Measurements from ENCODE around the gene GRAP. TPM values are rescaled to one million over a fixed set of nuclear protein-coding genes. Genes with fewer than 3 reads are reported as not detected.

GRAP gene
- total RNA-seq, 1 donor: not detected

DNA sequence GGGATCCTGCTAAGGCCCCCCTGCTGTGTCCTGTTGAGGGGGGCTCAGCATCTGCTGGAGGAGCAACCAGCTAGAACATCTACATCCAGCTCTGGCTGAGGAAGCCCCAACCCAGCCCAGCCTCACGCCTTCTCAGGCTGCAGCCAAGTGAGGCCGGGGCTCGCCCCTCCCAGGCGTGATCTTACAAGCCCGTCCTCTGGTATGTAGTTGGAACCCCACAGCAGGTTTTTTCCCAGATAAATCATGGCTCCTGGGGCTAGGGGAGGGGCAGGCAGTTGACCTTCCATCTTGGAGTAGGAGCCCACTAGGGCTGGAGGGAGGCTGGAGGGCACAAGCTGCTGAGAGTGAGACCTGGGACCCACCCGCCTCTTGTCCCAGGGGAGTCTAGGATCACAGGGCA is 46.8 kb downstream of the GRAP start:
- DNase-seq (ENCODE audit: low read depth): no peak
- TF ChIP-seq, protein P1, sequence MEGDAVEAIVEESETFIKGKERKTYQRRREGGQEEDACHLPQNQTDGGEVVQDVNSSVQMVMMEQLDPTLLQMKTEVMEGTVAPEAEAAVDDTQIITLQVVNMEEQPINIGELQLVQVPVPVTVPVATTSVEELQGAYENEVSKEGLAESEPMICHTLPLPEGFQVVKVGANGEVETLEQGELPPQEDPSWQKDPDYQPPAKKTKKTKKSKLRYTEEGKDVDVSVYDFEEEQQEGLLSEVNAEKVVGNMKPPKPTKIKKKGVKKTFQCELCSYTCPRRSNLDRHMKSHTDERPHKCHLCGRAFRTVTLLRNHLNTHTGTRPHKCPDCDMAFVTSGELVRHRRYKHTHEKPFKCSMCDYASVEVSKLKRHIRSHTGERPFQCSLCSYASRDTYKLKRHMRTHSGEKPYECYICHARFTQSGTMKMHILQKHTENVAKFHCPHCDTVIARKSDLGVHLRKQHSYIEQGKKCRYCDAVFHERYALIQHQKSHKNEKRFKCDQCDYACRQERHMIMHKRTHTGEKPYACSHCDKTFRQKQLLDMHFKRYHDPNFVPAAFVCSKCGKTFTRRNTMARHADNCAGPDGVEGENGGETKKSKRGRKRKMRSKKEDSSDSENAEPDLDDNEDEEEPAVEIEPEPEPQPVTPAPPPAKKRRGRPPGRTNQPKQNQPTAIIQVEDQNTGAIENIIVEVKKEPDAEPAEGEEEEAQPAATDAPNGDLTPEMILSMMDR (IDR thresholded peaks at IDR 0.05; ENCODE audit: insufficient read depth, low read depth, low read length): no peak
- no peak overlapping the region for H3K4me3 ChIP-seq (ENCODE audit: low read depth, low read length)

DNA sequence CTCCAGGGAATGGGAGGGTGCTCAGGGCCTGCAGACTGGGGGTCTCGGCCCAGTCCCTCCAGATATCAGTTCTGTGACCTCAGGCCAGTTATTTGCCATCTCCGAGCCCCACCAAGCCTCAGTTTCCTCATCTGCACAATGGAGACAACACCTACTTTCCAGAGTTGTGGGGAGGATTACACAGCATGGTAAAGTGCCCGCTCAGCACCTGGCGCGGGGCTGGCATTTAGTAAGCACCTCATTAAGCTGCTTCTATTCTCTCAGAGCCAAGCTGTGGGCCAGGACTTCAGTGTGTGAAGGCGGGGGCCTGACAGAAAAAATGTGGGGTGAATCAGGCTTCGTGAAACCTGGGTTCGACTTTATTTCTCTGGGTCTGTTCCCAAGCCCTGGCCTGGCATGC is 47.4 kb downstream of the GRAP start:
- DNase-seq (ENCODE audit: low read depth): no peak
- H3K4me3 ChIP-seq (ENCODE audit: low read depth, low read length): no peak overlapping the region
- TF ChIP-seq, protein P1 (IDR thresholded peaks at IDR 0.05; ENCODE audit: insufficient read depth, low read depth, low read length): no peak

DNA sequence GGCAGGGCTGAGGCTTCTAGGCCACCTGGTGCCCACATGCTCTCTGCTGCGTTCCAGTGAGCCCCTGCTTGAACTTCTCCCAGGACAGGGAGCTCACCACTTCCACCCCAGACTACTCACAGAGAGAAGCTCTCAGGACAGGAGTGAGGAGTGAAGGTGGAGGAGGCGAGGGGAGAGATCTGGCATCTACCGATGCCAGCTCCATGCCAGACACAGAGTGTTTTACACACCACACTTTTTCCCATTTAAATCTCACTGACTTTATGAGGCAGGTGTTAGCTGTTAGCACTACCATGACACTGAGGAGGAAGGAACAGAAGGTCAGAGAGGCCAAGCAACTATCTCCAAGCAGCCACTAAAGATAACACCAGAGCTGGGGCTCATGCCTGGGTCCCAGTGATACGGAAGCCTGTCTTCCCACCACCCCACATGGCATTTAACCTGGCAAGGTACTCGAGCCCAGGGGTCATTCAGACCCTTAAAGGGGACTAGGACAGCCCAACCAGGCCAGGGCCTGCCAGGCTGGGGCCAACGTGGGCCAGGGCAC is 49.0 kb downstream of the GRAP start:
- no peak overlapping the region for H3K4me3 ChIP-seq (ENCODE audit: low read depth, low read length)
- TF ChIP-seq, protein P1 (IDR thresholded peaks at IDR 0.05; ENCODE audit: insufficient read depth, low read depth, low read length): no peak
- peak; percentile 53 for DNase-seq (ENCODE audit: low read depth)

- H3K4me3 ChIP-seq (ENCODE audit: low read depth, low read length): no peak overlapping the region
- TF ChIP-seq, protein P1 (IDR thresholded peaks at IDR 0.05; ENCODE audit: insufficient read depth, low read depth, low read length): no peak
- no peak for DNase-seq (ENCODE audit: low read depth)
These were observed 50.3 kb downstream of the GRAP start for GRCh38 chr17:18996458-18996857.

GRCh38 chr17:18995220-18995619 is 51.5 kb downstream of the GRAP start:
- no peak overlapping the region for H3K4me3 ChIP-seq (ENCODE audit: low read depth, low read length)
- TF ChIP-seq, protein P1 (IDR thresholded peaks at IDR 0.05; ENCODE audit: insufficient read depth, low read depth, low read length): no peak
- DNase-seq (ENCODE audit: low read depth): no peak

DNA sequence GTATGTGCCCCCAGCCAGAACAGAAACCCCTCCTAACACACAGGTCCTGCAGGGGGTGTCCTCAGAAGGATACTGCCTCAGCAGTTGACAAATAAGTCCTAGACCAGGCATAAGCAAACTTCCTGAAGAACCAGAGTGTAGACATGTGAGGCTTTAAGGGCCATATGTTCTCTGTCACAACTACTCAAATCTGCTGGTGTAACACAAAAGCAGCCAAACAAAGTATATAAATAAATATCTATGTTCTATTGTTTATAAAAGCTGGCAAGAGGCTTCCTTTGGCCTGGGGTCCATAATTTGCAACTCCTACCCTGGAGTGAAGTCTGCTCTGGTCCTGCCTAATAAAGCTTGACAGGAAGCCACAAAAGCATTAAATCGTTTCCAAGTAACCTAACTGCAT is 52.1 kb downstream of the GRAP start:
- DNase-seq (ENCODE audit: low read depth): peak; percentile 61
- no peak overlapping the region for H3K4me3 ChIP-seq (ENCODE audit: low read depth, low read length)
- TF ChIP-seq, protein P1 (IDR thresholded peaks at IDR 0.05; ENCODE audit: insufficient read depth, low read depth, low read length): no peak

GRCh38 chr17:18993905-18994526 is 52.7 kb downstream of the GRAP start:
- no peak overlapping the region for H3K4me3 ChIP-seq (ENCODE audit: low read depth, low read length)
- TF ChIP-seq, protein P1 (IDR thresholded peaks at IDR 0.05; ENCODE audit: insufficient read depth, low read depth, low read length): no peak
- DNase-seq (ENCODE audit: low read depth): peak; percentile 70

Data from fibroblast of villous mesenchyme (primary cell).